ENCODE data around the gene DUSP1.

DNA sequence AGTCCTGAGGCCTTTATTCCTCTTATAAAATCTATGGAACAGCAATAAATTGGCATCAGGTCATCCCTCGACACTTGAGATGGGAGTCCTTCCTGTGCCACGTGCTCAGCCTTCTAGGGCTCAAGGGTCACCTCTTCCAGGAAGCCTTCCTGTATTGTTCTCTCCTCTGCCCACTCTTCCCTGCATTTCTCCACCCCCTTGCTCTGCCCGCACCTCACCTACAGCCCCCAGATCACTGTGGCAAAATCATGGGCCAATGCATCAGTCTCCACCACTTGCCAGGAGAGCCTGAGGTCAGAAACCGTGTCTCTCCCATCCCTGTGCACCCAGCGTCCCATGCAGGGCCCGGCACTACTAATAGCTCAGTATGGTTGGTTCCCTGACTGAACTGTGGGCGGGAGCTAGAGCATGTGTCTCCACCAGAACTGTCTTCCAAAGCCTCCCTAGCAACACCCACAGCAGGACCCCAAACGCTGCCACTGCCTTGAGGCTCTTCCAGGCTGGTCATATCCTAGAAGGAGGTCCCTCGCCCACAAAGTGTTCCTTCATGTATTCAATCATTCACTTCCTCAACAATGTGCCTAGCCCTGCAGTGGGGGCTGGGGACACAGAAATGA is 13.5 kb downstream of the DUSP1 start:
- TF ChIP-seq CTCF (conservative IDR thresholded peaks at IDR 0.05; ENCODE audit: low read length) (no peak), EZH2phosphoT487 (IDR thresholded peaks at IDR 0.05; ENCODE audit: borderline replicate concordance) (no peak)
